Left colon (tissue), 2 donors: Measurements from ENCODE around the gene PLCD4. TPM values are rescaled to one million over a fixed set of nuclear protein-coding genes. Genes with fewer than 3 reads are reported as not detected.

Experiments
- ATAC-seq: fragments of 200-7000 bp; cut with Tn5 transposase; one replicate; pipeline ENCODE4 v1.9.1; 2020; ENCODE audit warnings: mild to moderate bottlenecking, moderate library complexity
- DNase-seq, 2 donors: peaks; one replicate each; pipeline ENCODE4 v3.0.0-alpha.2; 2020
- intact Hi-C, 2 donors: fragments of 100-400 bp; cut with DNase I in 1 of 2; cut with micrococcal nuclease in 1 of 2; formaldehyde crosslinking; loops; one replicate each; pipeline versions ENCODE4 v1.11.2 to v1.14.0; 2022; cut with DNase I, micrococcal nuclease
- long read RNA-seq: library from polyadenylated mRNA; unstranded; transcript quantifications from one replicate; pipeline ENCODE4 v2.0.0, GENCODE V29; 2021
- total RNA-seq, 2 donors: library from RNA; stranded (reverse); fragmentation: NEBNext Ultra II Directional; extraction: Animal tissue kit (Norgen Biotek cat#: 25700); gene quantifications; one replicate each; pipeline ENCODE4 v1.2.1, GENCODE V29; 2021
- donor health status: DM: no; HTN: no; CAD: no.
- donor health status: DM: yes; HTN: yes; CAD: no.

PLCD4 gene
- total RNA-seq = 1 to 10 TPM; 1.0 to 3.8 TPM
- long read RNA-seq = 0 reads

DNA sequence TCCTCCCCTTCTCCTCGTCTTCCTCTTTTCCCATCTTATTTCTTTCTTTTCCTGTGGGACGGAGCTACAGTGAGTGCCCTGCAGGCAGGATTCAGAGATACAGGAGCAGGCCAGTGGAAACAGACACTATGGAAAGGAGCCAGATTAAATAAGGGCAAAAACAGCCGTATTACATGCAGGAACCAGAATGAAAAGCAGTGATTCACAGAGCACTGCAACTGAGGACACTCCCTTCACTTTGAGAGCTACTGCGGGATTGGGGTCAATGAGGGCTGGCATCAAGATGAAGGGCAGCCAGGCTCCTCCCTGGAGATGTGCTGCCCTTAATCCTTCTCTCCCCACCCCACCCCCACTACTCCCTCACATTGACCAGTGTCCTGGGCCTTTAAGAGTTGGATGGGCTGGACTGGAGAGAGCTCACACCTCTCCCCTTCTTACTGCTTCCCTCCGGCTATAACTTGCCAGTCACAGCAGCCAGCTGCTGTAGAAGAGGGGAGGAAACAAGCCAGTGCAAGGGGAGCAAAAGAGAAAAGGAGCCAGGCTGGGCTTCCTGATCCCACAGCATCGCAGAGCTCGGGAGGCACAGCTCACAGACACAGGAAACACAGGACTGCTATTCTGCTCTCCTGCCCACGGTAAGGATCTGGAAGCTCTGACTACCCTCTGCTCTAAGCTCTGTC is at the start of gene PLCD4:
Gene PLCD4 (plus strand): TSS at position 464 of the 680 bp plus-strand sequence. CDS start 7,841 bp downstream, outside the sequence.
- peak; percentile 13 to 62 for DNase-seq
- peak; percentile 65 for ATAC-seq
- intact Hi-C loops = no loop called here

DNA sequence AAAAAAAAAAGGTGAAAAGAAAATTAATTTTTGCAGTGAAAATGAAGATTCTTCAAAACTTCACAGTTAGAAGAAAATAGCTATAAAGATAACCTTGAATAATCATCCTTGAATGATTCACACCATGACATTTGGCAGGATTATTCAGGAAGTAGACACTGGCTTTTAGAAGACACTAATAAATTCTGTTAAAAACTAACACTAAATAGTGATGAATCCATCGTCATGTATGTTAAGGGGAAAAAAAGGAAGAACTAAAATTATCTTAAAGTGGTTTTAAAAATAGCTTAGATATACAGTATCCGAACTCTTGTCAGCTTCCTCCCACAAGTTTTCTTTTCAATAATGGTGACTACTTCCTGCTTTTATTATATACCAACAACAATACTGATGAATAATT is 49.8 kb upstream of the PLCD4 start:
- intact Hi-C loops = no loop called here
- DNase-seq (no peak), ATAC-seq (no peak)

DNA sequence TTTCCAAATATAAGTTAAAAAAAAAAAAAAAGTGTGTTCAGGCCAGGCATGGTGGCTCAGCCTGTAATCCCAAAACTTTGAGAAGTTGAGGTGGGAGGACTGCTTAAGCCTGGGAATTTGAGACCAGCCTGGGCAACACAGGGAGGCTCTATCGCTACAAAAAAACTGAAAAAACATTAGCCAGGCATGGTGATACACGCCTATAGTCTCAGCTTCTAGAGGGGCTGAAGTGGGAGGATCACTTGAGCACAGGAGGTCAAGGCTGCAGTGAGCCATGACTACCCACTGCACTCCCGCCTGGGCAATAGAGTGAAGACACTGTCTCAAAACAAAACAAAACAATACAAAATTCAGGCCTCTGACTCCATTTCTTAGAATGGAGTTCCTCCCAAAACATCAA is 48.7 kb upstream of the PLCD4 start:
- intact Hi-C loops = no loop called here
- DNase-seq (no peak), ATAC-seq (no peak)

DNA sequence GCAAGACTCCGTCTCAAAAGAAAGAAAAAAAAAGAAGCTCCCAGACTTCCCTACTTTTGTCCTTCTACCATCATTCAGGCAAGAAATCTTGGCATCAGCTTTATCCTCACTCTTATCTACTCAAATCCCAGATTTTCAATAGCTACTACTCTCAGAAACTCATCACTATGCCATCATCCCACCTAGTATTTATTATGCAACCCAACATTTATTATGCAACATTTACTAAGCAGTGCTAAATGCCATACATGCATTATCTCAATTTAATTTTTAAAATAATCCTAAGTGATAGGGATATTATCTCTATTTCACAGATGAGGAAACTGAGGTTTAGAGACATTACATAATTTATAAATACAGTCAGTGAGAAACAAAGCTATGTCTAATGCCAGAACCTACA is 43.6 kb upstream of the PLCD4 start:
- intact Hi-C loops = no loop called here
- DNase-seq (no peak), ATAC-seq (no peak)

DNA sequence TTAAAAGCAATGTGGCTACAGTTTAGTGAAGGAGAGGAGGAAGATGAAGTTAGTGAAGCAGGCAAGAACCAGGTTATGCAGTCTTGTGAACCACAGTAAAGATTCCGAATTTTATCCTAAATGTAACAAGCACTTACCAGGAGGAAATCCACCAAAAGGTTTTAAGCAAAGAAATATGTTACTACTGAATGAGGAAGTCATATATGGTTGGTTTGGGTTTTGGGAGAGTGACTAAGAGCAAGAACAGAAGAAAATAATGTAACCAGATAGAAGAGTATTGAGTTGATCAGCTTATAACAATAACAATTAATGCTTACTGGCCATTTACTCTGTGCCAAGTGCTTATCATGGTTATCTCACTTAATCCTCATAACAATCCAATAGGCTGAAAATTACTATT is 41.4 kb upstream of the PLCD4 start:
- no peak for DNase-seq
- ATAC-seq = no peak
- intact Hi-C loops = no loop called here

DNA sequence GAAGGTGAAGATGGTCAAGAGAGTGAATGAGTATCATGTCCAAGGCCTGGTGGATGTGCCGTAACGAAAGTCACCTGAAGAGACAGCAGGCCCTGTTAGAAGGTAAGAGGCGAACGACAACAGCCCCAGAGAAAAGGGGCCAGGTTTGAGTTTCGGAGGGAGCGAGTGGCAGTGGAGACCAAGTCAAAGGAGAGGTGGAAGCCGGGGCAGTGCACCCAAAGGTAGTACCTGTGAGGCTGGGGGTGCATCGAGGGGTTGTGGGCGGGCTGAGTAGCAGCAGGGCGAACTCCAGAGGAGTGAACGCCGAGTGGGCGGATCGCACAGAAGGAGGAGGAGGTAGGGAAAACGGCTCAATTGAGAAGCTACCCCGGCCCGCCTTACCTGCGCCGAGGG is 39.9 kb upstream of the PLCD4 start:
- intact Hi-C loops = no loop called here
- ATAC-seq (peak; percentile 61), DNase-seq (no peak)

DNA sequence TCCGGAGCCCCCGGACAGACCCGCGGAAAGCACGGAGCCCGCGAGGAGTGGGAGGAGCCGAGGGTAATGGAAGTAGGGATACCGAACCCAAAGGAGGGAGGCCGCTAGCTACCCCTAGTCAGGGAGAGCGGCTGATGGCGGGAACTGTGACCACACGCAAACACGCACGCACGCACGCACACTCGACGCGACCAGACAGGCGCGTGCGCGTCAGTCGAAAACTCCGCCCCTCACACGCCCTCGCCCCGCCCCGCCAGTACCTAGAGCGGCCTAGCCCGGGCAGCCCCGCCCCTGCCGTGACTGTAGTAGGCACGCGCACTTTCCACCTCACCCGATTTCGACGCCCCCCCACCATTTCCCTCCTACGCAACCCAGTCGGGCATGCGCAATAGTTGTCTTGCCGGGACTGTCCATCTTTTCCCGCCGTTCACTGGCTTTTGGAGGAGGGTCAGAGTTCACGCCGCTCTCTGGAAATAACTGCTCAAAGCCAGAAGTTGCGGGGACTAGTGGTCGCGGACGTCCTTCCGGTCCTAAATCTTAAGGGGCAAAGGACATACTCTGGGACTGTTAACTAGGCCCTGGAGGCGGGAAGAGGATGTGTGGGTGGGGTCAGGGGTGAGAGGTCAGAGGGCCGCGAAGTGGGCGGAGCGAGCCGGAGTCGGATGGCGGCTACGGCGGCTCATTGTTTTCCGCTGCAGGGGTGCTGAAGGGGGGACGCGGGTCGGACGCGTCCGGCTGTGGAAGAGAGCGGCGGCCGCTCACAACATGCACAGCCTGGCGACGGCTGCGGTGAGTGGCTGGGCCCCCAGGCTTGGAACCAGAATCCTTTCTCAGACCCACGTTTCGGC is 39.3 kb upstream of the PLCD4 start, which contains the start of the genes CNOT9 and USP37:
Gene CNOT9 (plus strand): TSS at position 650 of the 848 bp plus-strand sequence. CDS start 116 bp downstream, at position 766.
Gene USP37 (minus strand): TSS at position 162 of the 848 bp plus-strand sequence. CDS start 9,698 bp downstream, outside the sequence.
- DNase-seq (peak; percentile 99 to 100), ATAC-seq (peak; percentile 94)
- intact Hi-C loops = no loop called here

DNA sequence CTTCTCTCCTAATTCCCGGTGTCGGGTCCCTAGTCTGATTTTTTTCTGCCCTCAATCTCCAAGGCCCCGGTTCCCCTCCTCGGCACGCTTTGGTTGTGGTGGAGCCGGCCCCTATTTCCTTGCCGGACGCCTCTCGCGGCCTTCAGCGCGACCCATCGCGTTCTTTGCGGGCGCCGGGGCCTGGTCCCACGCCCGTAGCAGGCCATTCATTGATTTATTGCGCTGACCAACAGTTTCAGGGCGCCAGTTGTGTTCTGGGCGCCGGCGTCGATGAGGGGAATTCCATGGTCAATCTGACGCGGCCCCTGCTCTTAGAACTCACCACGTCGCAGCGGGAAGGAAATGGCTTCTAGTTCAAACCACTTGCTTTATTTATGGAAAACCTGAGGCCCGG is 38.7 kb upstream of the PLCD4 start:
- intact Hi-C loops = no loop called here
- peak; percentile 47 to 60 for DNase-seq
- ATAC-seq = peak; percentile 31

DNA sequence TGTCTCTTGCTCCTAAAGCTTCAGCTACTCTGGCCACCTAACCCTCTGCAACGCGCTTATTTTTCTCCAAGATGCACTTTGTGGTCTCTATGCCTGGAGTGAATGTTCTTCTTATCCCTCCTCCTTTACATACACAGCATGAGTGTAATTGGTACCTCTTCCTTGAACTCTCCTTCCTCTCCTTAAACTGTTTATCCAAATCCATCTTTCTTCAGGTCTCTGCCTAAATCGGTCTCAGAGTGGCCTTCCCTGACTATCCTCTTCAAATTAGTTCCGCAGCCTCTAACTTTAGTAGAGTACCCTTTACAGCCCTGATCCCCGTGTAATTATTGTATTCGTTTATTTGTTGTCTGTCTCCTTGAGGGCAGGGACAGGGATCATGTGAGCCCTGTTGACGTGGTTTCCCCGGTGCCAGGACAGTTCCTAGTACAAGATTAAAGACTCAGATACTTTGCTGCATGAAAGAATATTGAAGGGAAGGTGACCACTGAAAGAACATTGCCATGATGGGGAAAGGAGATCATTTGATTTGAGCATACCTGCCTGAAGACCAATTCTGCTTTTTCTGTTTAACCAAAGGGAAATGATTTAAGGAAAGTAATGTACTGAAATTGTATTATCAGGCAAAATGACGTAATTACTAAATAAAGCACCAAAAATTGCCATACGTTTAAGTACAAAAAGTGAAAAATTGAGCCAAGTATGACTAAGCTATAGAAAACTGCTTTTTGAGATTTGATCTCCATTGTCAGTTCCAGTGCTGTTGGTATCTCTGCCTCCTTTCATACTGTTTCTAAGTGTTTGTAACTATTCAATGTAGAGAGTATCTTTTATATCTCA is 37.8 kb upstream of the PLCD4 start:
- ATAC-seq (no peak), DNase-seq (peak; percentile 23 to 33)
- intact Hi-C loops = no loop called here

DNA sequence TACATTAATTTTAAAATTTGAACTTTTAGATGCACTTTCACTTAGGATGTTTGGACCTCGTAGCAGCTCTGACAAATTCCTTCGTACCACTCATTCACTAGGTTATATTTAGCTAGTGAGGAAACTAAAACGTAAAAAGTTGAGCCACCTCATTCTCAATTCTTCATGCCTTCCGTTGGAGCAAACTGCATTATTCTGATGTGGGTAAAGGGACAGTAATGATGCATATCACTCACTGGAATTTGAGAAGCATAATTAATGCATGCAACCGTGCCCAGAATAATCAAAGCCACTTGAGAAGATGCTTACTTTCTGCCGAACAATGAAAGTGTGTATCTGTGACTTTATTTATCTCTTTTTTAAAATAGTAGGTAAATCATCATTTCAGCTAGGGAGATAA is 36.8 kb upstream of the PLCD4 start:
- intact Hi-C loops = no loop called here
- ATAC-seq (no peak), DNase-seq (no peak)

DNA sequence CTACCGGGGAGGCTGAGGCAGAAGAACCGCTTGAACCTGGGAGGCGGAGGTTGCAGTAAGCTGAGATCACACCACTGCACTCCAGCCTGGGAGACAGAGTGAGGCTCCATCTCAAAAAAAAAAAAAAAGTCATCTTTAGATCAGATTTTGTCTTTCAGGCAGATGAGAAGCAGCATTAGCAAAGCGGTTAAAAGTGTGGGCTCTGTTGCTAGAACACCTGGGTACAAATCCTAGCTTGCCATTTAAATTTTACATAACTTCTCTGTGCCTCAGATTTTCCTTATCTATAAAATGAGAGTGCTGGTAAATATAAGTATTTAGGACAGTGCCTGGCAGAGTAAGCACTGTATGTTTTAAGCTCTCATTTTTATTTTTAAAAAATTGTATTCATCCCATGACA is 30.8 kb upstream of the PLCD4 start:
- DNase-seq (no peak), ATAC-seq (no peak)
- intact Hi-C loops = no loop called here

DNA sequence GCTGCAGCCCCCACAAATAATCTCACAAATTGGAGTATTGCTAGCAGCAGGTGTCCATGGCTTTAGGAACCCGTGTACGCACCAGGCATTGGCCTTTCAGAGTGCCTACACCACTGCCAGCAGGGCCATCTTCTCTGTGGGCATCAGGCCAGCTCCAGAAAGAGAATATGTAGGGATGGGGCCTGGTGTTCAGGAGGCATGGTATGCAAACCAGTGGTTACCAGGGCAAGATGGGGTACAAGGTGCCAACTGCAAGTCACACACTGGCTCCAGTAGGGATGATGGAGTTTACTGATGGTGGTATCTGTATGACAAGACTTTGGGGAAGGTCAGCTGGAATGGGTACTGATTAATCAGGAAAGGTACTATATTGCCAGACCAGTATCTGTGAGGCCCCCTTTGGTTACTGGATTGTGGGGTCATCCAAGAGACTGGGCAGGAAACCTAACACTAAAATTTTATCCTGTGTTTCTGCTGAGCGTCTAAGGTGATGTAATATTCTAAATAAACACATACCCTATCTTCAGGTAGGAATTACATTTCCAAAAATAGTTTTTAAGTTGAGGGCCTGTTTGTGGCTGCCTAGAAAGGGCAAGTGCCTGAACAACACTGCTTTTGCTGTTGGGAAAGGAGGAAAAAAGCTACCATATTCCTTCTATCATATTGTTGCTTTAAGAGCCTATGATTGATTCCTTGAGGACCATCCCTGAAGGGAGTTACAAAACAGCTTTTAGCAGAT is 30.0 kb upstream of the PLCD4 start:
- intact Hi-C loops = no loop called here
- DNase-seq = no peak
- ATAC-seq = no peak

DNA sequence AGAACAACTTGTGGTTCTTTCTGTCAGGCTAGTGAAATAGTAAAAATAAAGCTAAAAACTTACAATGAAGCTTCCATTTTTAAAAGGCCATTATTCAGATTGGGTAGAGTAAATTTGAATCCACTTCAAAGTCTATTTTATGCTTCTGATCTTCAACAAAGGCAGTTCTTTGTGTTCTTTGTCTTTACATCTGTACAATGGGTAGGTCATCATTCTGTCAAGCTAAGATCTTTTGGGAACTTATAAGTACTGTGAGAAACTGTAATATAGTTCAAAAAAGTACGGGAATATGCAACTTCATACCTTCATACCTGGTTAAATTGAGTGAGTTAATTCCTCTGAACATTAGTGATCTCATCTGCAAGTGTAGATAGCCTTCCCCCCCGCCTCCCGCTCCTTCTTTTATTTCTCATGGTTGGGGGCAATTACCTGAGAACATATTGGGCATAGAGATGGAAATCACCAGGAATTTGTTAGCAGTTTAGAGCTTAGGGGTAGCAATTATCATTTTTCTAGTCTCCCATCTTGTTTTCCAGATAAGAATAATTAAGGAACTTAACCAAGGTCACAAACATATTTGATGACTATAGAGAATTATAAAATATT is 29.3 kb upstream of the PLCD4 start:
- ATAC-seq = no peak
- no peak for DNase-seq
- intact Hi-C loops = no loop called here

DNA sequence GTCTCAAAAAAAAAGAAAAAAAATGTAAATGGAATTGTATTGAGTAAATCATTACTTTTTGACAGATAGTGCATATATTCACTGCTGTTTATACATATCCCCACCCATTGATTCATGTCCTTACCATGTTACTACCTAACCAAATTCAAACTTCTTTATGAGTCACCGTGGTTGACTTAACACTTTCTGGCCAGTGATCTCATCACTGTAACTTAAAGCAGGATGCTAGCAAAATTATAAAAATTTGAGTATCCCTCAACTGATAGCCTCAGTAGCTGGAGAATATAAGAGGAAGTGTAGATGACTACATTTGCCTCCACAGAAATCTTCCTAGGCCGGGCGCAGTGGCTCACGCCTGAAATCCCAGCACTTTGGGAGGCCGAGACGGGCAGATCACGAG is 25.6 kb upstream of the PLCD4 start:
- intact Hi-C loops = no loop called here
- DNase-seq (no peak), ATAC-seq (no peak)

DNA sequence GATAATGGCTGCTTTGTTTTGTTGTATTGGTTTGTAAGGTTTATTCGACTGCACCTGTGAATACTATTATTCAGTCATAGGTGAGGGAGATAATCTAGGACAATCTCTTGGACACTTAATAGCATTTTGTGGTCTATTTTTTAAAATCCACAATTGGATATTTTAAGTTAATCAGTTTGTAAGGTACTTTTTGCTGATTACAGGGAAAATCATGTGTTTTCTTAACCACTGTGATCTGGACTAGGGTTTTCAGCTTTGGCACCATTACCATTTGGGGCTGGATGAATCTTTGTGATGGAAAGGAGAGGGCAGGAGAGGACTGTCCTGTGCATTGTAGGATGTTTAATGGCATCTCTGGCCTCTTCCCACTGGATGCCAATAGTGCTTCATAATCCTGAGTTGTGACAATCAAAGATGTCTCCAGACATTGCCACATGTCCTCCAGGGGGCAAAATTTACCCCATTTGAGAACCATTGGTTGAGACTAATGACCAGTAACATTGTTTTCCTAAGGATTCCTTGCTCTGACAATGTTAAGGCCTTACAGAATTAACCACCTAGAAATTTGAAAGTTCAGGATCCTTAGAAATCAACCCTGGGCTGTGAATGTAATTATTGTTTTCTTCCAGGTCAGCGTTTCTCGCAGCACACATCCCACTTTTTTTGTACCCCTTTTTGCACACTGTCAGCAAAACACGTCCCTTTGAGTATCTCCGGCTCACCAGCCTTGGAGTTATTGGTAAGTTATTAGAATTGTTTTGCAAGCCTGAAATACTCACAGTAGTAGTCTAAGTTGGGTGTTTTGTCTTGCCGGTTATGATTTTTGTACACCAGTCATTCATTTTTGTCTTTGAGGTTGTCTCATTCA is 23.5 kb upstream of the PLCD4 start:
- no peak for ATAC-seq
- no peak for DNase-seq
- intact Hi-C loops = no loop called here

DNA sequence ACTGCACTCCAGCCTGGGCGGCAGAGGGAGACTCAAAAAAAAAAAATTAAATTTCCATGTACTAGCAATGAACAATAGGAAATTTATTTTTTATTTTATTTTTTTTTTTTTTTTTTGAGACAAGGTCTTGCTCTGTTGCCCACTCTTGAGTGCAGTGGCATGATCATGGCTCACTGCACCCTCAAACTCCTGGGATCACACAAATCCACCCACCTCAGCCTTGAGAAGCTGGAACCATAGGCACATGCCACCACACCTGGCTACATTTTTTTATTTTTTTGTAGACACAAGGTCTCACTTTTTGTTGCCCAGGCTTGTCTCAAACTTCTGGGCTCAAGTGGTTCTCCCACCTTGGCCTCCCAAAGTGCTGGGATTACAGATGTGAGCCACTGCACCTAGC is 22.2 kb upstream of the PLCD4 start:
- no peak for DNase-seq
- intact Hi-C loops = no loop called here
- no peak for ATAC-seq

DNA sequence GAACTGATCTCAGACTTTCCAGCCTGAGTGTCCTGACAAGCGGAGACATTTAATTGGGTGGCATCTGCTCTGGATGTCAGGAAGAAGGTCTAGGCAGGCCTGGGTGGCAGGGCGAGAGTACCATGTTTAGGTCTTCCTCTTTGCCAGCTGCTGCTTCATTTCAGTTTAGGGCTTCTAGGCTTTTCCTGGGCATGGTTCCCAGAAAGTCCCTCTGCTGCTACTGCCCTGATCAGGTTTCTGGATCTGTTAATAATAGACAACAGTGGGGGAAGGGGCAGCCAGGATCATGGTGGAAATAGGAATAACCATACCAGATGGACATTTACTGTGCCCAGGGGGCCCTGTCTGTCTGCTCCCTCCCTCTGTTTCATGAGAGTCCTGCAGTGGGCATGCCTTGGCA is 2.3 kb upstream of the PLCD4 start:
- no peak for DNase-seq
- ATAC-seq = no peak
- intact Hi-C loops = no loop called here
